HG03097 (cell line): ENCODE data around the gene MAP2K5.
"Not testable (repeated sequence)": the region's sequence is repeated elsewhere in the genome, so short reads cannot be mapped to it uniquely, and the experiment has no call there.

Experiments
- ATAC-seq: cut with Tn5 transposase; IDR thresholded peaks from one replicate; pipeline ENCODE4 v1.9.1; 2021; ENCODE audit not compliant: unreplicated experiment, low FRiP score

Gene MAP2K5

GRCh38 chr15:67590191-67590590, 47.7 kb downstream of the MAP2K5 start:
- ATAC-seq = no peak

GRCh38 chr15:67592245-67592644, 49.7 kb downstream of the MAP2K5 start:
- ATAC-seq = no peak

GRCh38 chr15:67593562-67593961, 51.1 kb downstream of the MAP2K5 start:
- ATAC-seq = no peak

- no peak for ATAC-seq
These were observed 52.3 kb downstream of the MAP2K5 start for GRCh38 chr15:67594770-67595169.

GRCh38 chr15:67595572-67595971, 53.1 kb downstream of the MAP2K5 start:
- no peak for ATAC-seq

GRCh38 chr15:67601073-67601472, 58.6 kb downstream of the MAP2K5 start:
- no peak for ATAC-seq

GRCh38 chr15:67603063-67603462, 60.6 kb downstream of the MAP2K5 start:
- ATAC-seq = no peak

- no peak for ATAC-seq
These were observed 63.4 kb downstream of the MAP2K5 start for GRCh38 chr15:67605871-67606270.

- ATAC-seq = no peak
These were observed 64.2 kb downstream of the MAP2K5 start for GRCh38 chr15:67606742-67607141.

- no peak for ATAC-seq
These were observed 64.8 kb downstream of the MAP2K5 start for GRCh38 chr15:67607329-67607728.

GRCh38 chr15:67607959-67608637, 65.6 kb downstream of the MAP2K5 start:
- ATAC-seq = no peak

- no peak for ATAC-seq
These were observed 66.1 kb downstream of the MAP2K5 start for GRCh38 chr15:67608638-67608959.

- no peak for ATAC-seq
These were observed 69.2 kb downstream of the MAP2K5 start for GRCh38 chr15:67611370-67612369.

- no peak for ATAC-seq
These were observed 70.7 kb downstream of the MAP2K5 start for GRCh38 chr15:67613211-67613610.

- no peak for ATAC-seq
These were observed 71.2 kb downstream of the MAP2K5 start for GRCh38 chr15:67613708-67614107.

GRCh38 chr15:67615131-67615534, 72.6 kb downstream of the MAP2K5 start:
- ATAC-seq = not testable (repeated sequence)

- ATAC-seq = no peak
These were observed 75.8 kb downstream of the MAP2K5 start for GRCh38 chr15:67618297-67618696.

- ATAC-seq = no peak
These were observed 79.6 kb downstream of the MAP2K5 start for GRCh38 chr15:67622110-67622509.

- no peak for ATAC-seq
These were observed 89.8 kb downstream of the MAP2K5 start for GRCh38 chr15:67632261-67632660.

GRCh38 chr15:67635950-67636349, 93.4 kb downstream of the MAP2K5 start:
- not testable (repeated sequence) for ATAC-seq

- no peak for ATAC-seq
These were observed 97.1 kb downstream of the MAP2K5 start for GRCh38 chr15:67639591-67639990.

GRCh38 chr15:67641453-67641852, 99.0 kb downstream of the MAP2K5 start:
- no peak for ATAC-seq
